ENCODE measurements around the gene RYR2. TPM values are rescaled to one million over a fixed set of nuclear protein-coding genes. Genes with fewer than 3 reads are reported as not detected.

Gene RYR2
- total and polyA plus RNA-seq, 2 experiments from 2014 or later, result not detected

DNA sequence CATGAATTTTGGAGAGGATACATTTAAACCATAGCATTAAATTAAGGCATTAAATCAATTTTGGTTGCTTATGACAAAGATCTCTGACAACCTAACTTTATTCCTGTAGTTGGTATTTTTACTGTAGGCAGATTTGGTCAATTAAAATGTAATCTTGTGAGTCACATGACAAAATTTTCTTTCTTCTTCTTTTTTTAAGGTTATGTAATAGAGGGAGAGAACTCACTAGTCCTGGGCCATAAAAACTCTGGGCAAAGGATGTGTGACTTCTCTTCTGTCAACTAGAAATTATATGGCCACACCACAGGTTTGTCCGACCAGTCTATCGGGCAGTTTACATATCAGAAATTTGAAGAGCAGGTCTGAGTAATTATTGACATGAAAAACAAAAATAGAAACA lies 181.4 kb downstream of the RYR2 start:
- 64 to 75% methylated on average over 2 of the region's 2 CpGs for WGBS, 2 experiments (ENCODE audit: low coverage in 1 of 2, low lambda C conversion rate in 2 of 2, missing lambda C conversion rate in 2 of 2)
- Histone ChIP-seq H3K4me3 (no peak overlapping the region), H3F3A (ENCODE audit: insufficient read depth) (no peaks in the 10 kb centered on the region), H3K4me1 (ENCODE audit: insufficient read depth) (no peaks in the 10 kb centered on the region), H2AFZ (no peak overlapping the region), H4K20me1 (ENCODE audit: insufficient read depth) (no peaks in the 10 kb centered on the region), H3K9ac (no peak overlapping the region), H3K79me2 (ENCODE audit: insufficient read depth) (no peaks in the 10 kb centered on the region), H3K36me3 (ENCODE audit: low read depth) (no peaks in the 10 kb centered on the region), H3K4me2 (ENCODE audit: unreplicated experiment) (no peak overlapping the region), H3K9me2 (ENCODE audit: insufficient read depth) (no peaks in the 10 kb centered on the region), H3K27ac (no peak overlapping the region), H3K27me3 (replicated peaks; ENCODE audit: insufficient read depth) (no peaks in the 10 kb centered on the region), H3K9me3 (ENCODE audit: low read depth) (no peaks in the 10 kb centered on the region)
- no peak for DNase-seq
- no peak for TF ChIP-seq EZH2 (IDR thresholded peaks at IDR 0.05; ENCODE audit: insufficient read depth, poor library complexity, severe bottlenecking)
- no peak for TF ChIP-seq EZH2phosphoT487 (IDR thresholded peaks at IDR 0.05; ENCODE audit: insufficient read depth, low read depth)
- in situ Hi-C loops (cut with MboI), result no loop called here

DNA sequence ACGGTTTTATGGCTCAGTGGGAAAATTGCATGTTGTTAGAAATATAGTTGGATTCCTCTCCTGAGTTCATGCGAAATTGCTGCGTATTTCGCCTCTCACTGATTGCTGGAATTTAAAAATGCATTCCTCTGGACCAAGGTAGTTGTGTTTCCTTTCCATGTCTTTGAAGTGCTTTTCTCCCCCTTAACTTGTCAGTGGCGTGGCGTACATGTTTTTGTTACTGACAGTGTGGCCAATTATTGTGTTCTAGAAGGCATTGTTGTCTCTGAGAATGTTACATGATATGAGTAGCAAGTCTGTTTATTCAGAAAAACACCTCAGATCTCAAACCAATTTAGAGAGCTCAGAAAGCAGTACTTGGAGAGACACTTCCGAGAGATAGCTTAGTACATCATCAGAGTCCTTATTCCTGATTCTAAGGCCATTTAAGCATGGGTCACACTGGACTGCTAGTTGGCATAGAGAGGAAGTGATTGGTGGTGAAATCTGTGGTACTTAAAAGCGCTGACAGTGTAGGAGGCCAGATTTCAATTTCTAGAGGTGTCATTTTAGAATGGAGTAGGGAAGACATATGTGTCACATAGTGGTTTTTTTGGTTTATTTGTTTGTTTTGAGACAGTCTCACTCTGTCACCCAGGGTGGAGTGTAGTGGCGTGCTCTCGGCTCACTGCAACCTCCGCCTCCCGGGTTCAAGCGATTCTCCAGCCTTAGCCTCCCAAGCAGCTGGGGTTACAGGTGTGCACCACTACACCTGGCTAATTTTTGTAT lies 184.4 kb downstream of the RYR2 start:
- Histone ChIP-seq H3F3A (ENCODE audit: insufficient read depth) (no peaks in the 10 kb centered on the region), H3K9ac (no peak overlapping the region), H3K27ac (no peak overlapping the region), H2AFZ (no peak overlapping the region), H3K36me3 (ENCODE audit: low read depth) (no peaks in the 10 kb centered on the region), H3K4me2 (ENCODE audit: unreplicated experiment) (no peak overlapping the region), H3K79me2 (ENCODE audit: insufficient read depth) (no peaks in the 10 kb centered on the region), H3K4me1 (ENCODE audit: insufficient read depth) (no peaks in the 10 kb centered on the region), H3K9me2 (ENCODE audit: insufficient read depth) (no peaks in the 10 kb centered on the region), H4K20me1 (ENCODE audit: insufficient read depth) (no peaks in the 10 kb centered on the region), H3K27me3 (replicated peaks; ENCODE audit: insufficient read depth) (no peaks in the 10 kb centered on the region), H3K9me3 (ENCODE audit: low read depth) (no peaks in the 10 kb centered on the region), H3K4me3 (no peak overlapping the region)
- 26 to 28% methylated on average over 13 of the region's 13 CpGs for WGBS, 2 experiments (ENCODE audit: low coverage in 1 of 2, low lambda C conversion rate in 2 of 2, missing lambda C conversion rate in 2 of 2)
- in situ Hi-C loops (cut with MboI), result no loop called here
- no peak for DNase-seq
- no peak for TF ChIP-seq EZH2 (IDR thresholded peaks at IDR 0.05; ENCODE audit: insufficient read depth, poor library complexity, severe bottlenecking)
- TF ChIP-seq EZH2phosphoT487 (IDR thresholded peaks at IDR 0.05; ENCODE audit: insufficient read depth, low read depth), result no peak

- H3K27me3 ChIP-seq (replicated peaks; ENCODE audit: insufficient read depth), result no peaks in the 10 kb centered on the region
- no peak overlapping the region for H2AFZ ChIP-seq
- in situ Hi-C loops (cut with MboI), result no loop called here
- no peaks in the 10 kb centered on the region for H3F3A ChIP-seq (ENCODE audit: insufficient read depth)
- TF ChIP-seq EZH2 (IDR thresholded peaks at IDR 0.05; ENCODE audit: insufficient read depth, poor library complexity, severe bottlenecking), result no peak
- no peak for TF ChIP-seq EZH2phosphoT487 (IDR thresholded peaks at IDR 0.05; ENCODE audit: insufficient read depth, low read depth)
- no peaks in the 10 kb centered on the region for H3K9me2 ChIP-seq (ENCODE audit: insufficient read depth)
- no peak for DNase-seq
- 47 to 48% methylated on average over 4 of the region's 4 CpGs for WGBS, 2 experiments (ENCODE audit: low coverage in 1 of 2, low lambda C conversion rate in 2 of 2, missing lambda C conversion rate in 2 of 2)
- H3K4me2 ChIP-seq (ENCODE audit: unreplicated experiment), result no peak overlapping the region
- H3K79me2 ChIP-seq (ENCODE audit: insufficient read depth), result no peaks in the 10 kb centered on the region
- H3K4me1 ChIP-seq (ENCODE audit: insufficient read depth), result no peaks in the 10 kb centered on the region
- H3K9ac ChIP-seq, result no peak overlapping the region
- no peaks in the 10 kb centered on the region for H3K36me3 ChIP-seq (ENCODE audit: low read depth)
- no peaks in the 10 kb centered on the region for H3K9me3 ChIP-seq (ENCODE audit: low read depth)
- H3K27ac ChIP-seq, result no peak overlapping the region
- no peak overlapping the region for H3K4me3 ChIP-seq
- H4K20me1 ChIP-seq (ENCODE audit: insufficient read depth), result no peaks in the 10 kb centered on the region
Observed at GRCh38 chr1:237227476-237227875, 185.5 kb downstream of the RYR2 start.

- DNase-seq, result no peak
- Histone ChIP-seq H2AFZ (no peak overlapping the region), H3F3A (ENCODE audit: insufficient read depth) (no peaks in the 10 kb centered on the region), H3K36me3 (ENCODE audit: low read depth) (no peaks in the 10 kb centered on the region), H3K9me3 (ENCODE audit: low read depth) (no peaks in the 10 kb centered on the region), H3K27ac (no peak overlapping the region), H3K4me3 (no peak overlapping the region), H3K9me2 (ENCODE audit: insufficient read depth) (no peaks in the 10 kb centered on the region), H3K4me2 (ENCODE audit: unreplicated experiment) (no peak overlapping the region), H3K79me2 (ENCODE audit: insufficient read depth) (no peaks in the 10 kb centered on the region), H4K20me1 (ENCODE audit: insufficient read depth) (no peaks in the 10 kb centered on the region), H3K27me3 (replicated peaks; ENCODE audit: insufficient read depth) (no peaks in the 10 kb centered on the region), H3K9ac (no peak overlapping the region), H3K4me1 (ENCODE audit: insufficient read depth) (no peaks in the 10 kb centered on the region)
- no peak for TF ChIP-seq EZH2 (IDR thresholded peaks at IDR 0.05; ENCODE audit: insufficient read depth, poor library complexity, severe bottlenecking)
- no peak for TF ChIP-seq EZH2phosphoT487 (IDR thresholded peaks at IDR 0.05; ENCODE audit: insufficient read depth, low read depth)
- in situ Hi-C loops (cut with MboI), result no loop called here
- WGBS, 2 experiments (ENCODE audit: low coverage in 1 of 2, low lambda C conversion rate in 2 of 2, missing lambda C conversion rate in 2 of 2), result 8 to 9% methylated on average over 3 of the region's 3 CpGs
Observed at GRCh38 chr1:237228421-237228820, 186.4 kb downstream of the RYR2 start.
